Hepatic stellate cell (primary cell): ENCODE results near the gene RFTN1.

Experiments
- DNase-seq: peaks from one replicate; pipeline ENCODE4 v3.0.0; 2011; ENCODE audit warnings: low spot score

RFTN1 gene

GRCh38 chr3:16486201-16486600, 27.3 kb downstream of the RFTN1 start:
- DNase-seq, result no peak

- no peak for DNase-seq
Observed at GRCh38 chr3:16485395-16485992, 28.0 kb downstream of the RFTN1 start.

GRCh38 chr3:16484984-16485383, 28.5 kb downstream of the RFTN1 start:
- DNase-seq, result no peak

GRCh38 chr3:16484216-16484615, 29.3 kb downstream of the RFTN1 start:
- DNase-seq, result peak; percentile 72

GRCh38 chr3:16482770-16483531, 30.5 kb downstream of the RFTN1 start:
- DNase-seq, result no peak

GRCh38 chr3:16482194-16482769, 31.2 kb downstream of the RFTN1 start:
- DNase-seq, result no peak

- DNase-seq, result no peak
Observed at GRCh38 chr3:16481546-16481897, 32.0 kb downstream of the RFTN1 start.

- peak; percentile 17 for DNase-seq
Observed at GRCh38 chr3:16480861-16481545, 32.5 kb downstream of the RFTN1 start.

- DNase-seq, result no peak
Observed at GRCh38 chr3:16478516-16478915, 35.0 kb downstream of the RFTN1 start.

GRCh38 chr3:16477521-16477920, 36.0 kb downstream of the RFTN1 start:
- no peak for DNase-seq

- no peak for DNase-seq
Observed at GRCh38 chr3:16477056-16477455, 36.4 kb downstream of the RFTN1 start.

- DNase-seq, result peak; percentile 68
Observed at GRCh38 chr3:16476636-16477035, 36.9 kb downstream of the RFTN1 start.

- no peak for DNase-seq
Observed at GRCh38 chr3:16475766-16476165, 37.7 kb downstream of the RFTN1 start.

GRCh38 chr3:16474920-16475319, 38.6 kb downstream of the RFTN1 start:
- DNase-seq, result no peak

GRCh38 chr3:16474216-16474615, 39.3 kb downstream of the RFTN1 start:
- DNase-seq, result peak; percentile 17

GRCh38 chr3:16472593-16472992, 40.9 kb downstream of the RFTN1 start:
- no peak for DNase-seq

GRCh38 chr3:16471897-16472296, 41.6 kb downstream of the RFTN1 start:
- DNase-seq, result no peak

GRCh38 chr3:16470590-16470989, 42.9 kb downstream of the RFTN1 start:
- DNase-seq, result no peak

- no peak for DNase-seq
Observed at GRCh38 chr3:16468336-16469098, 45.0 kb downstream of the RFTN1 start.

- DNase-seq, result no peak
Observed at GRCh38 chr3:16468002-16468335, 45.5 kb downstream of the RFTN1 start.

GRCh38 chr3:16467393-16467792, 46.1 kb downstream of the RFTN1 start:
- no peak for DNase-seq

GRCh38 chr3:16466822-16467221, 46.7 kb downstream of the RFTN1 start:
- DNase-seq, result no peak
